Kidney glomerular epithelial cell (primary cell): Measurements from ENCODE around the gene LAGE3.

Source experiments
- DNase-seq: peaks from one replicate; lab custom pipeline; 2025; lab: John Stamatoyannopoulos, UW

Gene LAGE3

DNA sequence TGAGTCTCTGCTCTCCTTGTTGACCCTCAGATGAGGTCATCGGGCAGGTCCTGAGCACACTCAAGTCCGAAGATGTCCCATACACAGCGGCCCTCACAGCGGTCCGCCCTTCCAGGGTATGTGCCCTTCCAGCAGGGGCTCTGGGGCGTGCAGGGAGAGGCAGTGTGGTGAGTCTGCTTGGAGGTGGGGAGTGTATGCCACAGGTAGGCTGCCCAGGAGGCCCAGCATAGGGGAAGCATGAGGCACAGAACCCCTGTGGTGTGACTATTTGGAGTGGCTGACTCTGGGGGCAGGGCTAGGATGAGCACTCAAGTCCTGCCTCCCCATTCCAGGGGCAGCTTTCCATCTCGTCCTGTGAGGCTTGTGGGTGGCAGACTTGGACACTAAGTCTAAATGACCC lies 45.5 kb downstream of the LAGE3 start:
- DNase-seq: no peak

GRCh38 chrX:154432210-154432609 lies 46.9 kb downstream of the LAGE3 start:
- no peak for DNase-seq

- no peak for DNase-seq
Measured at GRCh38 chrX:154431341-154431740, 47.7 kb downstream of the LAGE3 start.

GRCh38 chrX:154430916-154431315 lies 48.2 kb downstream of the LAGE3 start:
- no peak for DNase-seq

DNA sequence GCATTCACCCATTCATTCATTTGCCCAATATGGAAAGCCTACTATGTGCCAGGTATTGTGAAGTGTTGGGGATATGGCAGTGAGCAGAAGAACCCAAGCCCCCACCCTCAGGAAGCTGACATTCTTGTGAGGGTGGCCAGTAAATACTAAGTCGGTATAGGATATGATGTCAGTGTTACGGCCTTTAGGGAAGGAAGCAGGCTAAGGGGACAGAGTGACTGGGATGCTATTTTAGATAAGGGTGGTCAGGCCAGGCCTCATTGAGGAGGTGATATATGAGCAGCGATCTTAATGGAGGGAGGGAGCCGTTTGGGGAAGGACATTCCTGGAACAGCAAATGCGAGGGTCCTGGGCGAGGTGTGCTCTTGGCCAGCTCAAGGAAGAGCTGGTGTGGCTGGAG lies 48.6 kb downstream of the LAGE3 start:
- DNase-seq: no peak

GRCh38 chrX:154429711-154430110 lies 49.4 kb downstream of the LAGE3 start:
- DNase-seq: no peak

GRCh38 chrX:154428176-154429171 lies 50.6 kb downstream of the LAGE3 start, which contains the start of gene ATP6AP1:
TSS of gene ATP6AP1 (plus strand) at chrX:154428677. CDS start at chrX:154428693, 16 bp downstream.
- DNase-seq: peak; percentile 59
